GM21381 (cell line): Measurements from ENCODE around the gene B4GALT4.

Experiments used
- ATAC-seq: cut with Tn5 transposase; IDR thresholded peaks from one replicate; pipeline ENCODE4 v1.9.1; 2021; ENCODE audit warnings: mild to moderate bottlenecking, moderate library complexity; ENCODE audit not compliant: unreplicated experiment

The B4GALT4 gene

DNA sequence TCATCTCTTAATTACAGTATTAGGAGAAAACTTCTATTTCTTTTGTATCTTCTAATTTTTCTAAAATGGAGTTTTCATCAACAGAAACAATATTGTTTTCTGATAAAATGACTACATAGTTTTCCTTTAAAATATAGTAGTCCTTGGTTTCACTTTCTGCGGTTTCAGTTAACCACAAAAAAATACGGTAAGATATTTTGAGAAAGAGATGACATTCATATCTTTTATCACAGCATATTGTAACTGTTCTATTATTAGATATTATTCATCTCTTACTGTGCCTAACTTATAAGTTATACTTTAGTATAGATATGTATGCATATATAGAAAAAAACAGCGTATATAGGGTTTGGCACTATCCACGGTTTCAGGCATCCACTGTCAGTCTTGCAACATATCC is 2.3 kb downstream of the B4GALT4 start:
- no peak for ATAC-seq

DNA sequence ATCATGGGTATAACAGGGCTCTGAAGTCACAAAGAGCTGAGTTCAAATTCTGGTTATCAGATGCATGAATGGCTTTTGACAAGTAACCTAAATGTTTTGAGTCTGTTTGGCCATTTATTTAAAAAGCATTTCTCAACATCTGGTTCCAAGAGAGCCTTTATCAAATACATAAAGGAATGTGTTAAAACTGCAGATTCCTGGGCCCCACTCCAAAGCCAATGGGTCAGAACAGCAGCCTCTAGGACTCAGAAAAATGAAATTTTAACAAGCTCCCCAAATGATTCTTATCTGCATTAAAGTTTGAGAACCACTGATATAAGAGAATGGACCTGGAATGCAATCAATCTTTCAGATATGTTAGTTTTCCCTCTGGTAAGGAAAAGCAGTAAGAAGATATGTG is 3.4 kb downstream of the B4GALT4 start:
- no peak for ATAC-seq

DNA sequence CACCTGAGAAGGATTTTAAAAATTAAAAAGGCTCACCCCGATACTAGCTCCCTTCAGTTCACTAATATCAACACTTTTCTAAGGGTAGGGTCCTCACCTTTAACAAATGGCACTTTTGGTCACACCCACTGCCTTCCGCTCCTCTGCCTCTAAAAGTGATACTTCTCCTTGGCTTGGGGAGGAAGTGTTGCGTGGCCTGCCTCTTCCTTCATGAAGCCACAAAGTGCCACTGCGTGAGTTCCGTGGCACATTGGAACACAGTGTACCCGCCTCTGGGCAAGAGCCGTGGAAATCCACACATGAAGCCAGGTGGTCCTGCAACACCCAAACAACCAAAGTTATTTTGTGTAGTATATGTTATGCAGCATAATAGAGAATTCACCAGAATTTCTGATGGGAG is 3.9 kb downstream of the B4GALT4 start:
- ATAC-seq, result no peak

DNA sequence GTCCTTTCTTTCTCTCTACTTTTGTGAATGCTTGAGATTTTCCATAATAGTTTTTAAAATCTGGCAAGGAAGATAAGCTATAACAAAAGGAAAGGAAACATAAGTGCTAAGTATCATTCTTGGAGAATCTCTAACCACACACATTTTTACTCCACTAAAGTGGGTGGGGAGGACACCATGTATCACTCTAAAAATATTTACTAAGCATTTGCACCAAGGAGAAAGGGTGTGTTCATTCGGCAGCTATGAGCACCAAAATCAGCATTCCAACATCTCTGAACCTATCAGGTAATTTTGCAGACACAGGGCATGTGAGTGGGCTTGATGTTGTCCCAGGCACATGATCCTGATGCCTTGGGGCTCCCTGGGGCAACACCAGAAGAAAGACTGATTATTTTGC is 5.5 kb downstream of the B4GALT4 start:
- no peak for ATAC-seq

DNA sequence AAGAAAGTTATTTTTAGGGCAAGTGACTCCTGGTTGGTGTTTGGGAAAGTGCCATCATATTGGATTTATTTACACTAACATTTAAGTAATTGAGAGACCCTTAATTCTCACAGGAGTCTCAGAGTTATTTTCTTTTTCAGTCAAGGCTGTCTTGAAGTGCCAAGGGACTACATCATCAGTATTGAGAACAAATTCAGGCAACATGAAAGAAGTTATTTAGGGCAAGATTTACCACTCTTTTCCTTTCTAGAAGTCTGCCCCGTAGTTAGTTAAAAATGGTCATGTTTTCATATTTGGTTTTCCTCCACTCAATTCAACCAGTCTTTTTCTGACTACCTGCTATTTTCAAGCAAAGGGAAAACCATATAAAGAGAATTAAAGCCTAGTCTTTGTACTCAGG is 6.1 kb downstream of the B4GALT4 start:
- no peak for ATAC-seq

DNA sequence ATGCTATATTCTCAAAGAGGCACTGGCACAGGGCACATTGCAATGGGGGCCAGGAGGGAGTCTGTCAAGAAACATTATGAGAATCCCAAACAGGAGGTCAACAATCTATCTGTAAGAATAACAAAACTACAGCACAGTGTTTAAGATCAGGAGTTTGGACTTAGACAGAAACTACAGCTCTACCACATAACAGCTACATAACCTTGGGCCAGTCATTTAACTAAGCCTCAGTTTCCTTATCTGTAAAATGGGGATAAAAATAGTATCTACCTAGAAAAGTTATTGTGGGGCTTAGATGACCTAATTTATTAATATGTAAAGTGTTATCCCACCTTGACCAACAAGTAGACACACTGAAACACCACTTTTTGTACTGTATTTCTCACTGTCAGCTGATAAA is 9.9 kb downstream of the B4GALT4 start:
- ATAC-seq, result no peak

DNA sequence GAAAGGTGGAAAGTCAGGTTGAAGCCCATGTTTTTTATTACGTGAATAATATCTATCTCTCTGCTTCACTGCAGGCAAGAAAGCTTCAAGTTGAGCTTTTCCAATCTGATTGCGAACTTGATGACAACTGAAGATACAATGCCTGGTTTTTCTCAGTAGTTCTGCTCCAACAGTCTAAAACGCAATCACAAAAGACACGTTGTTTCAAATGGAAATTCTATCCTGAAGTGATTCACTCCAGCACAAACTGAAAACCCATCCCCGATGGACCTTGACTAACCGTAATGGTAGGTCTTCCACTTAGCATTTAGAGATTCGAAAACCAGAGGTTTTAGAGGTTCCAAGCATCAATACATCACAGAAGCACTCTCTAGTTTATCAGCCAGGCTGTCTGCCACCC is 10.6 kb downstream of the B4GALT4 start:
- ATAC-seq, result no peak

DNA sequence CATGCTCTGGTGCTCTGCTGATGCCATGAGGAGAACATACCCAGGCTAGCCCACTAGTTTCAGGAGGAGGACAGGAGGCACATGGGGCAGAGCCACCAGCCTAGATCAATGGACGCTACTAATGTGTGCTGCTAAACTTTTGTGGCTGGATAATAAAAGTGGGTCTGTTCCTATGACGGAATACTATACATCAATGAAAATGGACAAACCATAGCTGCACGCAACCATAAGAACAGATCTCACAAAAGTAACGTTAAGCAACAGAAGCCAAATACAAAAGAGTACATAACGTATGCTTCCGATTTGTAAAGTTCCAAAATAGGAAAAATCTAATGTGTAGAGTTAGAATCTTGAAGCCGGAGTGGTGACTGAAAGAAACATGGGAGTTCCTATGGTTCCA is 11.5 kb downstream of the B4GALT4 start:
- ATAC-seq, result no peak

DNA sequence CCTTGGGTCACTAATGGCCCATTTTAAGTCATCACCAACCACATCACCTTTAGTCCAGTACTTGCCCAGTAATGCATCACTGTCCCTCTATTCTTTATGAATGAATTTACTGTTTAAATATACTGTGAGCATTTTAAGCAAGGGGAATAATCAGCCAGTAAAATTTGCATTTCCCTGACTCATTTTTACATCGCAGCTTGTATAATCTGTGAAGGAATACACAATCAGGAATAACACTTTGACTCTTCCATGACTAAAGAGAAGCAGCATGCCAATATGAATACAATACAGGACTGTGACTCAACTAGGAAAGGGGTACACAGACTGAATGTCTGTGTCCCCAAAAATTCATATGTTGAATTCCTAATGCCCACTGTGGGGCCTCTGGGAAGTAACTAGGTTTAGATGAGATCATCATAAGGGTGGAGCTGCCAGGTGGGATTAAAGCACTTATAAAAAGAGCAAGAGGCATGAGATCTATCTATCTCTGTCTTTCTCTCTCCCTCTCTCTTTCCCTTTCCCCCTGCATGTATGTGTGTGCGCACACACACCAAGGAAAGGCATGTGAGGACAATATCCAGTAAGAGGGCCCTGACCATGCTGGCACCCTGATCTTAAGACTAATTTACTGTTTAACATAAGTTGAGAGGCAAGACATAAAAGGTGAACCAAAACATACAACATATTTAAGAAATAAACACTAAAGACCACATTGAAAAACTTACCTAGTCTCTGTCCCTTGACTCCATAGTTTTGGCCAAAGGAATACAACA is 12.1 kb downstream of the B4GALT4 start:
- no peak for ATAC-seq

DNA sequence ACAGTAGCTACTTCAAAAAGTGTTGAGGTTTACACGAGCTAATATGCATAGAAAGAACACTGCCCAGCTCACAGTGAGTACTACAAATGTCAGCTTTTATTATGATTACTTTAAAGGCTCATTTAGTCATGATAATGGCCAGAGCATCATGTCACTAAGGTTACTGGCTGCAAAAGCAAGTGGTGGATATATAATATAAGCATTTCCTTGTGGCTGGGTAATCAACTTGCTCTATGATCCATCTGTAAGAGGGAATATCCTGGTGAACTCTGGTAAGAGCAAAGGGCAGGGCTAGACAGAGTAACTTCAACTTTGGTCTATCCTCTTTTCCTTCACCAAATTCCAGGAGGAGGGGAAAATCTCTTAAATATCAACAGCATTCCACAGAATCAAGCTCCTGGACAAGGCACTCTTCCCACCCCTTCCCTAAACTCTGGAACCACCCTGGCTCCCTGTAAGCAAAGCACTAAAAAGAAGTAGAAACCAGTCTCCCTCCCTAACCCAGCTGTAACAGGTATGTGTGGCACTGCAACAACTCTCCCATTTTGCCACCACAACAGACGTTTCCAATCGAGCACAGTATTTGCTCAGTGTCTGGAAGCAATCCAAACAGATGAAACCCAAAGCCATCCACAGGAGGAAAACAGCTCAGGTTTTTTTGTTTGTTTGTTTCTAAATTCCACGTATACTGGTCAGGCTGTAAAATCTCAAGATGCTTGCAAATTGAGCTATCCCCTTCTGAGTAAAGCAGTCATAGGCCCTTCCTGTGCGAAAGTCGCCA is 13.4 kb downstream of the B4GALT4 start:
- ATAC-seq, result no peak

DNA sequence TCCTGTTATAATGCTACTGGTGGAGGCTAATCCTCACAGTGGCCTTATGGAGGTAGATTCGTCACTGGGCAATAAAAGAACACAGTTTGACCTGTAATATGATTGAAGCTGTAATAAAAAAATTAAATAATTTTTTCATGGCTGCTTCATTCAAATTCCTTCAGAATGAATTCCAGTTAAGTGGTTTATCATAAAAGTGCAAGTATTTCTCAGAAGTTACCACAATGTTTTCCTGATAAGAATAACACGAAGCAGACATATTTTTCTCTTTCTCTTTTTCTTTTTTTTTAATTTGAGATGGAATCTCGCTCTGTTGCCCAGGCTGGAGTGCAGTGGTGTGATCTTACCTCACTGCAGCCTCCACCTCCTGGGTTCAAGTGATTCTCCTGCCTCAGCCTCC is 15.6 kb downstream of the B4GALT4 start:
- no peak for ATAC-seq

DNA sequence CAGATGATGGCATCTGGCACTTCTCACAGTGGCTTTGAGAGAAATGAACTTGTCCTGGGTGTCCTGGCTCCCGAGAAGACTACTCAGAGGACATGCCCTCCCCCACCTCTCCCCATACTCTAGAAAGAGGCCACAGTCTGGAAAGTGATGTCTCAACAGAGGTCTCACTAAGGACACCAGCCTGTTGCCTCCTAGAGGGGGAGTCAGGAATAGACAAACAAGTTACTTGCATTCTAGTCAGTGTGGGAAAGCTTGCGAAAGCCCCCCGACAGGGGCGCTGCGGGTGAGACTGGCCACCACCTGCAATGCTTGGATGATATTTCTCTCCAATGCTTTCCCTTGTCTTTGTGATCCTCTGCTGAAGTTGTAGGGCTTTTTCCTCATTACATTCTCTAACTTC is 17.2 kb downstream of the B4GALT4 start:
- no peak for ATAC-seq

DNA sequence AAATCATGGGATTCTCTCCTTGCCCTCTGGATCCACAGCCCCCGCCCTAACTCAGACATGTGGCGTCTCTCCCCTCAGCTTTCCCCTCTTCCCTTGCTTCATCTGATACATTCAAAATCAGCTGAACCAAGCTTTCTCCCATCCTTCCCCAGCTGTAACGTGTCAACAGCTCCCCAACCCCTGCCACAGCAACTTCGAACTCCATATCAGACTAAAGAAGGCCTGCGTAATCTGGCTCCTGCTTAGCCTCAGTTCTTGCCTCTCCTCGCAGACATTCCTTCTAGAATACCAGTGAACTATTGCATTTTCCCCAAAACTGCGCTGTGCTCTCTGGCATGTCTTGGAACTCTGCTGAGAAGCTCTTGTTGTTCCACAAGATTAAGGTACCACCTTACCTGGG is 18.3 kb downstream of the B4GALT4 start:
- ATAC-seq, result no peak

DNA sequence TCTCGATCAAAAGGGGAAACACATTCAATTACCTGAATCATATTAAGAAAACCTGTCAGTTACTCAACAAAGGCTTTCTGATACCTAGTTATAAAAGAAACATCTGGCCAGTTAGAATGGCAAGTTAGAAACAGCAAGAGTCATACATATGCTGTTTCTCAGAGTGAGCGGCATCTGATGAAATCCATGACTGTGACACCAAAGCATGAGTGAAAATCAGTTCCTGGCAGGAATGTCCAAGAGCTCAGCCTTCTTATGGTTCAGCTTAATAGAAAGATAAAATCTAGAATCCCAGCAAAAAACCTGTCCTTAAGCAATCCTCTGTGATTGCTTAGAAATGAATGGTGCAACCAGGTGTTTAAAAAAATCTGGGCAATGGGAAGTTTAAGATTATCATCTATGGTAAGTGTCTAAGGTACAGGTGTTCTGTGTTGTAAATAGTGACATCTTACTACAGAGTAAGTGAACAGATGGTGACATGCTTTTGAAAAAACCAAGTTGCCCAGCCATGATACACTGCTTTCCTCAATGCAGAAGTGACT is 18.8 kb downstream of the B4GALT4 start:
- no peak for ATAC-seq

DNA sequence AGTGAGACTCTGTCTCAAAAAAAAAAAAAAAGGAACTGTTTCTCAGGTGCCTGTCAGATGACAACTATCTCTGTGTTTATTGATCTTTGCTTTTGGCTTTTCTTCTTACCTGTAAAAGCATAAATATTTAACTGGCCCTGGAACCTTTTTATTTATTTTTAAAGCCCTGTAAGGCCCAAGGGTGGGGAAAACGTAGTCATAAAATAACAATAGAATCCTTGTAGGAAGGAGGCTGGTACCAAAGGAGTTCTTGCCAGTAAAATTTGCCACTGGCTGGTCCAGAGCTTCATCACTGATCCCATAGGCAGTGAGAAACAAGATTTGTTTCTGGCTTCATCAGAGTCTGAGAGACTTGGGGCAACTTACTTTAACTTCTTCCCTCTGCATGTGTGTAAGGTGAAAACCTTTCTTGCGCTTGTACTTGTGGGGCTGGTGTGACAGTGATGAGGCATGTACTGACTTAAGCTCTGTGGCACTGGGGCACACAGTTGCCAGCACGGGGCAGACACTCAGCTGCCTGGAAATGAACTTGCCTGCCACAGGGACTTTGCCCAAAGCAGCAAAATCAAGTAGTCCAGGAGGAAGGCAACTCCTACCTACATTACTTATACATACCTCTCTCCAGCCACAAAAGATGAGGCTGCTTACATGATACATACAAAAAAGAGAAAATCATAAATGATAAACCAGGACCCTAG is 19.6 kb downstream of the B4GALT4 start:
- ATAC-seq, result no peak

DNA sequence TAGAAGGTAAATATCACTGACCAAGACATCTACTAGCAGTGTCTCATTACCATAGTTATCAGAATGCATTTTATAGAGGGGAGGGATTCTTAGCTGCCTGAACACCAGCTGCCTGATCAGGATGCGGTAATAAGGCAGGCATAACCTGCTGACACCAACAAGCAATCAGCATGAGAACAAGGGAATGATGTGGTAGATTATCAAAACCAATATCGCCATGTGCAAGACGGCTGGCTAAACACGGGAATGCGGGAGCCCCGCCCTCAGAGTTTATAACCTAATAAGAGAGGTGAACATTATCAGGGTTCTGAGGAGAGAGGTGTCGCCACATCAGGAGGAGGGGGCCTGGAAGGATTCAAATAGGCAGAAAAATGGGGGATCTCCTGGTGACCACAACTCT is 20.5 kb downstream of the B4GALT4 start:
- ATAC-seq, result no peak

DNA sequence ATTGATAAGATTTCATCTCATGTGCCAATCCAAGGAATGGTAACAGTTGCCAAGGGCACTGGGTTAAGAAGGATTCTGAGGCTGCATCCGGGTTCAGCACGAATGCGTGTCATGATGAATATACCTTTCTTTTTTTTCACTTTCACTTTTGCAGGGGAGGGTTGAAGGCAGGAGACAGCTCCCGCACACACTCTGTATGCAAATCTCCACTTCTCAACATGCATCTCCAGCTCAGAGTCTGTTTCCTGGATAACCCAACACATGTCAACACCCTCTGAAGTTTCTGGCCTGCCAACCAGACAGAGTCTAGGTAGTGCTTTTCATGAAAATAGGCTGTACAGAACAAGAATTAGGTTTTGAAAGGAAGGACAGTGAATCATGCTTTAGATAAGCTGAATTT is 21.6 kb downstream of the B4GALT4 start:
- ATAC-seq, result no peak

DNA sequence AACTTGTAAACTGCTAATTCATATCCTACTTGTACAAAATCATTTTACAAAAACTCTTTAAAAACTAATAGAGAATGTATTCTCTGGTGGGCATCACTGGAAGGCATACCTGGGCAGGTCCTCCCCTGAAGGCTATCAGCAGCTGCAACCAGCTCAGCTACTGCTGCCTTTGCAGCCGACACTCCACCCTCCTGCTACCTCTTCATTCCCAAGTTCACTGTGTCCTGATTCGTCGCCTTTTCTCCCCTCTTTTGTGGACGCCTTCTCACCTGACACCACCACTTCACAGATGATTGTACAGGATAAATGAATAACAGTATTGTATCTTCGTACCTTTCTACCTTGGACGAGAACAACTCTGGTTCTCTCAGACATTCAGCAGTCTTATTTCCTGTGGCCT is 28.9 kb downstream of the B4GALT4 start:
- ATAC-seq, result no peak

DNA sequence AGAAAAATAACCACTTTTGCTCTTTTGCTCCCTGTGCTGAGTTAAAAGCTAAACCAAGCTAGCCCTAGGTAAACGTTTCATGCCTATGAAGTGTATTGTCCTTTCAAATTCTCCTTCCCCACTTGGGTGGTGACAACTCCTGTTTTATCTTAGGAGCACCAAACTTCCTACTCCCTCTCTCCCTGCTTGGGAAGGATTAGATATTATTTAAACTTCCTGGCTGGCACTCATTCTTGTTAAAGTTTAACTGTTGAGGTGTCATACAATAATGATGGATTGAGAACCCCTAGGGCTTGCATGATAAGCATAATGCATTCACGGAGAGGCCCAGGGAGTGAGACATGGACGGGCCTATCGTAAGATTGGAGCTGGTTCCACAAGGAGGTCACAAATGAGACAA is 29.5 kb downstream of the B4GALT4 start:
- no peak for ATAC-seq

DNA sequence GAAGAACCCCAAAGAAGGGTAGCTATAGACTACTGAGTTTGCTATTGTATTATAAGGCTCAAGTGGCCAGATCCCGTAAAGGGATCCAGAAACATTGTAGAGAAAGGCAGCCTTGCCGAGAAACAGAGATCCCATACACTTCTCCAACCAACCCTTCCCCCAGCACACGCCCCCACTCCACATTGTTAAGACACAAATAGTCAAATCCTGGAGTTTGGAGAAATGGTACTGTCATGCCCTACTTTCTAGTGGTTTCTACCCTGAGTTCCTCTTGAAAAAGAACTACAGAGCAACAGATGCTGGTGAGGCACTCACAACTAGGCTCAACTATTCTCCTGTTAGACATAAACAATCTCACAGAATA is 33.2 kb downstream of the B4GALT4 start:
- no peak for ATAC-seq

DNA sequence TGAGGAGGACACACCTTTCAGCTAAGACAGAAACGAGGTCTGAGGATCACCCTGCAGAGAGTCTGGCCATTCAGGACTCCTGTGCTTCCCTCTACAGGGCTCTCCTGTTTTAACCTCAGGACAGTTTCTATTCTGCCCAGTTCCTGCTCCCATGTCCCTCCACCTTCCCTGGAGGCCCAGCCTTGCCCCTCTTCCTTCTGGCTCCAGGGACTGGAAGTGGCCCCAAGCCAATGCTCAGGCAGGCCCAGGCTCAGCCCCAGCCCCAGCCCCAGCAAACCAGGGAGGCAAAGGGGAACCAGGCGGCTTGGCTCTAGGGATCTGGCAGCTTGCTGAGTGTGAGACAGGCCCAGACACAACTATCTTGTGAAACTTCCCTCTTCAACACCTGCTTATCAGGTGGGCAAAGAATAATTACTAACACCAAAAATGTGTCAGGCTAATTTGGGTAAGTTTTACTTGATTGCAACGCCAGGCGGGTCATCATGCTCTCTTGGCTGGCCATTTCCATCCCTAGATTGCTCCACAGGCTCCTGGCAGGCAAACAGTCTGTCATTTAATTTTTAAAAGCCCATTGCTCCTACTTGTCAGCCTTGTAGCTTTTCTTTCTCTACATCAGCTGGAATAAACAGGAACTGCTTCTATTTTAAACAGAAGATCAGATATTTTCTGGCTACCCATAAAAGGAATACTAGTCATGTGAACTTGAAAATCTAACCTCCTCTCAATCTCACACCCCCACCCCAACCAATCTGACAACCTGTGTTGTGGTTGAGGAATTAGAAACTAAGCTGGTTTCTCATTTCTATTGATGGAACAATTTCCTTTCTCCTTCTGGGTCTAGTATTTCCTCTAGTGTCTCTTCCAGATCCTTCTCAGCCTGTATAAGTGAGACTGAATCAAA is 33.8 kb downstream of the B4GALT4 start:
- ATAC-seq, result no peak
